Esophagus (tissue), 2 donors: ENCODE results near the gene MORF4L1. TPM values are rescaled to one million over a fixed set of nuclear protein-coding genes. Genes with fewer than 3 reads are reported as not detected.
A peak's percentile ranks its signal among the peaks of the same experiment; 100 is the strongest.

Experiments used
- H3K27ac ChIP-seq, 2 donors: one replicate each; pipeline ENCODE4 v1.5.1; 2013; ENCODE audit warnings: low read depth in 2 of 2, mild to moderate bottlenecking in 2 of 2, inconsistent platforms in 1 of 2, low read length in 1 of 2, moderate library complexity in 1 of 2
- H3K27me3 ChIP-seq, 2 donors: one replicate each; pipeline ENCODE4 v1.6.1; 2013; ENCODE audit warnings: low read length in 2 of 2, control low read depth in 1 of 2, mild to moderate bottlenecking in 1 of 2; ENCODE audit not compliant: insufficient read depth in 2 of 2, control insufficient read depth in 1 of 2
- H3K36me3 ChIP-seq, 2 donors: one replicate each; pipeline ENCODE4 v1.6.1; 2013; ENCODE audit warnings: low read length in 1 of 2; ENCODE audit not compliant: control insufficient read depth in 2 of 2, insufficient read depth in 2 of 2
- H3K4me1 ChIP-seq, 2 donors: one replicate each; pipeline ENCODE4 v1.6.1; 2013; ENCODE audit warnings: low read length in 1 of 2; ENCODE audit not compliant: control insufficient read depth in 2 of 2, insufficient read depth in 2 of 2
- H3K4me3 ChIP-seq, 2 donors: one replicate each; pipeline ENCODE4 v1.5.1; 2013; ENCODE audit warnings: low read length in 2 of 2, mild to moderate bottlenecking in 2 of 2, low read depth in 1 of 2, moderate library complexity in 1 of 2
- H3K9me3 ChIP-seq, 2 donors: one replicate each; pipeline ENCODE4 v1.6.1; 2013; ENCODE audit warnings: mild to moderate bottlenecking in 2 of 2, low read depth in 1 of 2, low read length in 1 of 2, moderate library complexity in 1 of 2; ENCODE audit not compliant: control insufficient read depth in 2 of 2, insufficient read depth in 1 of 2
- WGBS, 2 donors: extraction: QIAGEN DNeasy Blood & Tissue Kit; methylation state at CpG; one replicate each; pipeline ENCODE4 v1.1.7; 2013; 5-methylcytosine and 5-hydroxymethylcytosine counted together
- polyA plus RNA-seq, 2 donors: library from polyadenylated mRNA; stranded (reverse); fragments of 200-250 nt; gene quantifications; one replicate each; pipeline ENCODE4 v1.2.3, GENCODE V29; 2013
- donor health status: healthy with polysubstance abuse.
- donor health status: Bipolar disorder and iron deficiency.

The MORF4L1 gene
- polyA plus RNA-seq, 2 donors, result 47.6 to 126 TPM

DNA sequence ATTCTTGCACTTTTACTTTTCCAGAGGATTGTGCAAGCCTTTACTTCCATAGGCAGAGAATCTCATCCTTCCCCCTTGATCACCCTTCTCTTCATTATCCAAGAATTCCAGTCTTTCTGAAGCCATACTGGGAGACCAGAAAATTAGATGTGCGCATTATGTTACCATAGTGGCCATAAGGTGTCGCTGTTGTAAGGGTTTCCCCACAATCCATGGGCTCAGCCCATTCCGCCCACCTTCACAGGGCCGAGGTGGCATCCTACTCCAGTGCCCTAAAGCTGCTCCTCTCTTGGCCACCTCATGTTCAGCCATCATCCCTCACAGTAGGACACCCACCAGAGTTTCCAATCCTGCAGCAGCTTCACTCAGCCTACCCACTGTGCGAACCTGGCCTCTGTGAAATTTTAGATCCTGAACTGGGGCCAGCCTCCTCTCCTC is 37.1 kb downstream of the MORF4L1 start:
- Histone ChIP-seq H3K27me3 (no peaks in the 10 kb centered on the region), H3K4me1 (no peaks in the 10 kb centered on the region), H3K27ac (peak overlapping the region in 1 of 2 donors; percentile 1), H3K36me3 (peaks cover 8 to 9% of the 10 kb centered on the region in 2 donors), H3K9me3 (no peaks in the 10 kb centered on the region), H3K4me3 (no peak overlapping the region)
- WGBS, 2 donors, result 55 to 56% methylated on average over 5 of the region's 5 CpGs

DNA sequence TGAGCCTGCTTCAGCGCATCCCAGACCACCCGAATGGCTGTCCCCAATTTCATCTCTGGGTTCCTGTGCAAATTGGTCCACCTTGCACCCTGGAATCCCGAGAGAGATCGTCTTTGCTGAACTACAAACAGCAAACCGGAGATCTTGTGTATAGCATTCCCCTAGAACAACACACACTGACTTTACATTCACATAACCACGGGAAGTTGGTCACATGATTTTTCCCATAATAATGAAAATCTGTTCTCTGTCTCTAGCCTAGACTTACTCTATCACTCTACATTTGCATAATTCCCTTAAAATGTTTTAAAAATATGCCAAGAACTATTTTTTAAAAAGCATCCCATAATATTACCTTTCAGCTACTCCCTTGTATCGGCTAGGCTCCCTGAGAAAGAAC is 37.6 kb downstream of the MORF4L1 start:
- Histone ChIP-seq H3K27ac (no peak overlapping the region), H3K36me3 (peaks cover 8 to 9% of the 10 kb centered on the region in 2 donors), H3K9me3 (no peaks in the 10 kb centered on the region), H3K4me3 (no peak overlapping the region), H3K27me3 (no peaks in the 10 kb centered on the region), H3K4me1 (peaks cover 0 to 3% of the 10 kb centered on the region in 2 donors)
- 82 to 83% methylated on average over 7 of the region's 7 CpGs for WGBS, 2 donors

GRCh38 chr15:78912316-78912715 is 39.6 kb downstream of the MORF4L1 start:
- H3K36me3 ChIP-seq, result peaks cover 0 to 6% of the 10 kb centered on the region in 2 donors
- WGBS, 2 donors, result 85 to 86% methylated on average over 2 of the region's 2 CpGs
- no peak overlapping the region for H3K4me3 ChIP-seq
- no peak overlapping the region for H3K27ac ChIP-seq
- H3K27me3 ChIP-seq, result no peaks in the 10 kb centered on the region
- H3K9me3 ChIP-seq, result no peaks in the 10 kb centered on the region
- H3K4me1 ChIP-seq, result peaks cover 0 to 4% of the 10 kb centered on the region in 2 donors

DNA sequence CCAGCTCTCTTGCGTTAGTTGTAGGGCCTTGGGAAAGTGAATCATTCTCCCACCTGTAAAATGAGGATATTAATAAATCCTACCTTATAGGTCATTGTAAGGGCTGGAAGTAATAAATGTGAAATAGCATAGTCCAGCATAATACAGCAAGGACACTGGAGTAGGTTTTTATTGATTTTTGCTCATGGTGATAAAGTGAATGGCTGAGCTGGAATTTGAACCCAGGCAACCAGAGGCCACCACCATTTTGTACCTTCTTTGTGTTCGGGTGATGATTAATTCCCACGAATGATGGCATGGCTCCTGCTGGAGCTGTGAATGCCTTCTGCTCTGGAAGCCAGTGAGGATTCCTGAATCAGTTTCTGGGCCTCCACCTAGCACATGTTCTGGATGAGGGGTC is 40.3 kb downstream of the MORF4L1 start:
- H3K36me3 ChIP-seq, result peaks cover 3 to 6% of the 10 kb centered on the region in 2 donors
- no peak overlapping the region for H3K27ac ChIP-seq
- no peaks in the 10 kb centered on the region for H3K9me3 ChIP-seq
- H3K27me3 ChIP-seq, result no peaks in the 10 kb centered on the region
- H3K4me1 ChIP-seq, result peaks cover 0 to 4% of the 10 kb centered on the region in 2 donors
- H3K4me3 ChIP-seq, result no peak overlapping the region
- 83 to 88% methylated on average over 3 of the region's 3 CpGs for WGBS, 2 donors

- WGBS, 2 donors, result 49 to 53% methylated on average over 13 of the region's 13 CpGs
- H3K4me1 ChIP-seq, result peaks cover 0 to 4% of the 10 kb centered on the region in 2 donors
- no peaks in the 10 kb centered on the region for H3K9me3 ChIP-seq
- peak overlapping the region in 1 of 2 donors; percentile 14 for H3K27ac ChIP-seq
- no peak overlapping the region for H3K4me3 ChIP-seq
- H3K36me3 ChIP-seq, result peaks cover 3 to 6% of the 10 kb centered on the region in 2 donors
- H3K27me3 ChIP-seq, result no peaks in the 10 kb centered on the region
These were observed 41.5 kb downstream of the MORF4L1 start for GRCh38 chr15:78914027-78914764.

GRCh38 chr15:78915341-78916087 is 42.8 kb downstream of the MORF4L1 start:
- H3K4me1 ChIP-seq, result peaks cover 0 to 4% of the 10 kb centered on the region in 2 donors
- H3K9me3 ChIP-seq, result no peaks in the 10 kb centered on the region
- H3K27me3 ChIP-seq, result no peaks in the 10 kb centered on the region
- peak overlapping the region; percentile 72 to 82 for H3K27ac ChIP-seq
- H3K36me3 ChIP-seq, result peaks cover 3 to 6% of the 10 kb centered on the region in 2 donors
- H3K4me3 ChIP-seq, result no peak overlapping the region
- 44 to 62% methylated on average over 12 of the region's 12 CpGs for WGBS, 2 donors

DNA sequence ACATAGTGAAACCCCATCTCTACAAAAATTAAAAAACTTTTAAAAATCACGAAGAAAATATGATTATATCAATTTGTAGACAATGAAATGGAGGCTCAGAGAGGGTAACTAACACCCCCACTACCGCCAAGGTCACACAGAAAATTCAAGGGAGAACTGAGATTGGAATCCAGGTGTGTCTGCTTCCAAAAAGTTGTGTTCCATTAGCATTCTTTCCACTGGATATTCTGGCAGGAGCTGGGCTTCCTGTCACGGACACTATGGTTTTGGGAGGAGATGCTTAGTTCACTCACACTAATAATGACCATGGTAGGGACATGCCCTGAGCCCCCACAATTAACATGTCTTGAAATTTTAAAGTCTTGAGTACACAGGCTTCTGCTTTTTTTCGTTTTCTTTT is 43.4 kb downstream of the MORF4L1 start:
- no peaks in the 10 kb centered on the region for H3K9me3 ChIP-seq
- H3K4me3 ChIP-seq, result no peak overlapping the region
- peaks cover 4 to 6% of the 10 kb centered on the region in 2 donors for H3K36me3 ChIP-seq
- H3K4me1 ChIP-seq, result peaks cover 0 to 4% of the 10 kb centered on the region in 2 donors
- 52 to 70% methylated on average over 4 of the region's 4 CpGs for WGBS, 2 donors
- H3K27ac ChIP-seq, result peak overlapping the region; percentile 13 to 72
- H3K27me3 ChIP-seq, result no peaks in the 10 kb centered on the region

- Histone ChIP-seq H3K36me3 (peaks cover 17 to 20% of the 10 kb centered on the region in 2 donors), H3K27ac (no peak overlapping the region), H3K4me3 (no peak overlapping the region), H3K4me1 (peaks cover 0 to 4% of the 10 kb centered on the region in 2 donors), H3K27me3 (no peaks in the 10 kb centered on the region), H3K9me3 (peaks cover 0 to 2% of the 10 kb centered on the region in 2 donors)
- 87 to 91% methylated on average over 2 to 4 of the region's 4 CpGs for WGBS, 2 donors
These were observed 45.2 kb downstream of the MORF4L1 start for GRCh38 chr15:78917888-78918287.

DNA sequence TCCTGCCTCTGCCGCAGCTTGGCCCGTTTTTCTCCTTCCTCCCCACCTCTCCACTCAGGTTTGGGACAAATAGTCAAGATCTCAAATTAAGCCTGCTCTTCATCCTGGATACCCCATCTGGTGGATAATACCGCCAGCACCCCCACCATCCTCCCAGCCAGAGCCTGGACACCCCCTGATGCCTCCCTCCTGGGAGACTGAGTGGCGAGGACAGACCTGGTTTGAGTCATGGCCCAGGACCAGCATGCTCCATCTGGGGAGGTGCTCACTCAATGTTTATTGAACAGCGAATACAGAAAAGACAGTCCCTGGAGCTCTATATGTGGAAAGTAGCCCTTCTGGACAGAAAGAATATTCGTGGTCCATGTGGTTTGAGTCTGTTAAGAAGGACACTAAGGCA is 48.8 kb downstream of the MORF4L1 start:
- H3K9me3 ChIP-seq, result peaks cover 0 to 2% of the 10 kb centered on the region in 2 donors
- peaks cover 23 to 30% of the 10 kb centered on the region in 2 donors for H3K36me3 ChIP-seq
- no peak overlapping the region for H3K27ac ChIP-seq
- H3K27me3 ChIP-seq, result no peaks in the 10 kb centered on the region
- peaks cover 0 to 4% of the 10 kb centered on the region in 2 donors for H3K4me1 ChIP-seq
- H3K4me3 ChIP-seq, result no peak overlapping the region
- WGBS, 2 donors, result 82 to 86% methylated on average over 6 of the region's 6 CpGs
